Heart left ventricle (tissue), 16 donors: Measurements from ENCODE around the gene MAPK4. TPM values are rescaled to one million over a fixed set of nuclear protein-coding genes. Genes with fewer than 3 reads are reported as not detected.

Experiments used
- ATAC-seq, 4 donors: fragments of 200-7000 bp; cut with Tn5 transposase; one replicate each; pipeline ENCODE4 v1.9.1; 2020 to 2022; ENCODE audit warnings: moderate library complexity in 4 of 4, mild to moderate bottlenecking in 3 of 4, moderate number of reproducible peaks in 1 of 4
- DNase-seq, 5 donors: peaks; one replicate each; pipeline ENCODE4 v3.0.0-alpha.2; 2020
- H3K27ac ChIP-seq, 12 donors: fragments of 200-600 bp; sonication (generic) in 4 of 12; one replicate each; pipeline versions ENCODE4 v1.5.0 to v1.8.0; 2016 to 2022; ENCODE audit warnings: mild to moderate bottlenecking in 2 of 12
- H3K27me3 ChIP-seq, 9 donors: fragments of 200-600 bp; sonication (generic) in 2 of 9; one replicate each; pipeline versions ENCODE4 v1.5.1 to v1.8.0; 2016 to 2022; ENCODE audit warnings: mild to moderate bottlenecking in 3 of 9
- H3K36me3 ChIP-seq, 9 donors: fragments of 200-600 bp; sonication (generic) in 2 of 9; one replicate each; pipeline versions ENCODE4 v1.5.0 to v1.8.0; 2018 to 2022; ENCODE audit warnings: mild to moderate bottlenecking in 2 of 9
- H3K4me1 ChIP-seq, 12 donors: fragments of 200-600 bp; sonication (generic) in 4 of 12; one replicate each; pipeline versions ENCODE4 v1.5.0 to v1.8.0; 2016 to 2022; ENCODE audit warnings: mild to moderate bottlenecking in 3 of 12
- H3K4me3 ChIP-seq, 12 donors: fragments of 200-600 bp; sonication (generic) in 4 of 12; one replicate each; pipeline versions ENCODE4 v1.5.0 to v1.8.0; 2017 to 2022; ENCODE audit warnings: mild to moderate bottlenecking in 9 of 12, moderate library complexity in 4 of 12
- H3K9me3 ChIP-seq, 12 donors: fragments of 200-600 bp; sonication (generic) in 4 of 12; one replicate each; pipeline versions ENCODE4 v1.5.0 to v1.8.0; 2016 to 2022; ENCODE audit warnings: mild to moderate bottlenecking in 1 of 12
- POLR2A ChIP-seq, 2 donors: fragments of 450-650 bp; IDR thresholded peaks; one replicate each; pipeline ENCODE4 v1.6.1; 2017; ENCODE audit warnings: antibody characterized with exemption in 2 of 2, mild to moderate bottlenecking in 2 of 2, moderate library complexity in 2 of 2
- WGBS, 4 donors: extraction: QIAGEN DNeasy Blood & Tissue Kit in 2 of 4; methylation state at CpG; one replicate each; pipeline versions ENCODE4 v1.1.5 to v1.1.7; 2013 to 2018; 5-methylcytosine and 5-hydroxymethylcytosine counted together
- intact Hi-C, 10 donors: fragments of 100-400 bp; cut with DNase I; formaldehyde crosslinking; loops; one replicate each; pipeline versions ENCODE4 v1.11.1 to v1.14.2; 2022
- polyA plus RNA-seq, 2 donors: library from polyadenylated mRNA; stranded (reverse); fragments of 200-250 nt; gene quantifications; one replicate each; pipeline ENCODE4 v1.2.3, GENCODE V29; 2013
- total RNA-seq, 9 donors: library from RNA; depleted of rRNA in 2 of 9; stranded (reverse); fragments of >200 nt in 2 of 9; fragmentation: NEBNext Ultra II Directional in 3 of 9; extraction: Animal tissue kit (Norgen Biotek cat#: 25700) in 3 of 9; gene quantifications; one replicate each; pipeline versions ENCODE4 v1.1.0 to v1.2.4, GENCODE V29; 2016 to 2023
- TF ChIP-seq, protein P1 (sequence below), 12 donors: fragments of 200-600 bp; sonication (generic) in 4 of 12; IDR thresholded peaks; one replicate each; pipeline versions ENCODE4 v1.5.0 to v1.8.0; 2018 to 2022; ENCODE audit warnings: antibody characterized with exemption in 12 of 12, mild to moderate bottlenecking in 5 of 12
- donor health status: ischemic (EF 13 %, LVEDD 7.1; RV severe dilation, severe dysfunction).
- donor health status: healthy with polysubstance abuse.
- donor health status: DM: no; HTN: yes; CAD: no.
- donor health status: DM: no; HTN: no; CAD: no.
- donor health status: ischemic (EF 25% LVEDD 6.9; RV normal size, moderate dysfunction).
- donor health status: ischemic (EF 25% LVEDD 5.7; RV mildly dilated, moderate dysfunction).
- donor health status: healthy.
- donor health status: DM: yes; HTN: yes; CAD: no.
- donor health status: ischemic (EF 35%, LVEDD 5.7; RV mildly dilated, moderate dysfunction).
- donor health status: nonischemic (EF 11% LVEDD 7.7; RV severe dilation, severe dysfunction).
- donor health status: DM: yes; HTN: yes; CAD: no.
- donor health status: PGD.
- donor health status: ischemic (EF 29% LVEDD 5.4; RV normal size, mild dysfunction).
- donor health status: nonischemic (EF 23%, LVEDD 6.1; RV moderate dilation, normal function).

Gene MAPK4
- total and polyA plus RNA-seq, 11 donors = 8.5 to 169 (median 30.1) TPM

DNA sequence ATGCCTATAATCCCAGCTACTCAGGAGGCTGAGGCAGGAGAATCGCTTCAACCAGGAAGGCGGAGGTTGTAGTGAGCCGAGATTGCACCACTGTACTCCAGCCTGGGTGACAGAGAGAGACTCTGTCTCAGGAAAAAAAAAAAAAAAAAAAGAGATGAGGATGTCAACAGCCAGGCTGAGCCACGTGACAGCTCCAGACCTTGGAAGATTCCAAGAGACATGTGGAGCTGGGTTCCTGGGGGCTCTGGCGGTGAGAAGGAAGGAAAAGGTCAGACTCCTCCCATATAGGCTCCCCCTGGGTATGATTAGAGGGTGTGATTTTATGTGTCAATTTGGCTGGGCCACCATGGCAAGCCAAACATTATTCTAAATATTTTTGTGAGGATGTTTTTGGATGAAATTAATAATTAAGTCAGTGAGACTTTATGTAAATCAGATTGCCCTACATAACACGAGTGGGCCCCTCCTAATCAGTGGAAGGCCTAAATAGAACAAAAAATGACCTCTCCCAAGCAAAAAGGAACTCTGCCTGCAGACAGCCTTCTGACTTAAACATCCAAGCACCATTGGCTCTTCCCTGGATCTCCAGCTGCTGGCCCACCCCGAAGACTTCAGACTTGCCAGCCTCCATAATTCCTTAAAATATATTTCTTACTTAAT is 178.3 kb downstream of the MAPK4 start:
- WGBS, 4 donors = 61 to 66% (median 66%) methylated on average over 7 of the region's 7 CpGs
- intact Hi-C loops = no loop called here
- peaks cover 0 to 5% (median 0%) of the 10 kb centered on the region in 12 donors for H3K9me3 ChIP-seq
- no peak for ATAC-seq
- DNase-seq = no peak
- H3K27me3 ChIP-seq = peaks cover 0 to 3% (median 0%) of the 10 kb centered on the region in 9 donors
- H3K27ac ChIP-seq = no peak overlapping the region
- H3K36me3 ChIP-seq = no peaks in the 10 kb centered on the region
- H3K4me3 ChIP-seq = no peak overlapping the region
- TF ChIP-seq, protein P1, sequence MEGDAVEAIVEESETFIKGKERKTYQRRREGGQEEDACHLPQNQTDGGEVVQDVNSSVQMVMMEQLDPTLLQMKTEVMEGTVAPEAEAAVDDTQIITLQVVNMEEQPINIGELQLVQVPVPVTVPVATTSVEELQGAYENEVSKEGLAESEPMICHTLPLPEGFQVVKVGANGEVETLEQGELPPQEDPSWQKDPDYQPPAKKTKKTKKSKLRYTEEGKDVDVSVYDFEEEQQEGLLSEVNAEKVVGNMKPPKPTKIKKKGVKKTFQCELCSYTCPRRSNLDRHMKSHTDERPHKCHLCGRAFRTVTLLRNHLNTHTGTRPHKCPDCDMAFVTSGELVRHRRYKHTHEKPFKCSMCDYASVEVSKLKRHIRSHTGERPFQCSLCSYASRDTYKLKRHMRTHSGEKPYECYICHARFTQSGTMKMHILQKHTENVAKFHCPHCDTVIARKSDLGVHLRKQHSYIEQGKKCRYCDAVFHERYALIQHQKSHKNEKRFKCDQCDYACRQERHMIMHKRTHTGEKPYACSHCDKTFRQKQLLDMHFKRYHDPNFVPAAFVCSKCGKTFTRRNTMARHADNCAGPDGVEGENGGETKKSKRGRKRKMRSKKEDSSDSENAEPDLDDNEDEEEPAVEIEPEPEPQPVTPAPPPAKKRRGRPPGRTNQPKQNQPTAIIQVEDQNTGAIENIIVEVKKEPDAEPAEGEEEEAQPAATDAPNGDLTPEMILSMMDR (IDR thresholded peaks at IDR 0.05) = no peak
- TF ChIP-seq POLR2A (IDR thresholded peaks at IDR 0.05) = no peak
- H3K4me1 ChIP-seq = peaks cover 0 to 4% (median 0%) of the 10 kb centered on the region in 12 donors

DNA sequence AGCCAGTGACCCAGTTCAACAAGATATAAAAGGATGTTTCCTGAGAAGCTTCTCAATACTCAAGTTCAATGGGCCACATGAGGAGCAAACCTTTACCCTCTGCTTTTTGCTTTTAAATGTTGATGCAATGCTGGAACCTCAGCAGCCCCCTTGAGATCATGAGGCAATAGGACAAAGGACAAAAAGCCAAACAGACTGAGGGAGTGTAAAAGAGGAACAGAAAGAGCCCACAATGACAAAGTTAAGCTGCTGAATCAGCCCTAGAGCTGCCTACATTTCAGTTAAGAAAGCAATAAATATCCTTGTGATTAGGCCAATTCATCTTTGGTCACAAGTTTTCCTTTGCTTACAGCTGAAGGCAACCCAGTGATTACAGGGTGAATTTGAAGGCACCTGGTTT is 183.1 kb downstream of the MAPK4 start:
- no peak for TF ChIP-seq POLR2A (IDR thresholded peaks at IDR 0.05)
- TF ChIP-seq, protein P1 (IDR thresholded peaks at IDR 0.05) = no peak
- H3K27ac ChIP-seq = no peak overlapping the region
- H3K36me3 ChIP-seq = no peaks in the 10 kb centered on the region
- ATAC-seq (no peak), DNase-seq (no peak)
- intact Hi-C loops = no loop called here
- H3K27me3 ChIP-seq = peaks cover 0 to under 1% (median 0%) of the 10 kb centered on the region in 9 donors
- peaks cover 0 to 5% (median 0%) of the 10 kb centered on the region in 12 donors for H3K9me3 ChIP-seq
- H3K4me3 ChIP-seq = no peak overlapping the region
- no peaks in the 10 kb centered on the region for H3K4me1 ChIP-seq

DNA sequence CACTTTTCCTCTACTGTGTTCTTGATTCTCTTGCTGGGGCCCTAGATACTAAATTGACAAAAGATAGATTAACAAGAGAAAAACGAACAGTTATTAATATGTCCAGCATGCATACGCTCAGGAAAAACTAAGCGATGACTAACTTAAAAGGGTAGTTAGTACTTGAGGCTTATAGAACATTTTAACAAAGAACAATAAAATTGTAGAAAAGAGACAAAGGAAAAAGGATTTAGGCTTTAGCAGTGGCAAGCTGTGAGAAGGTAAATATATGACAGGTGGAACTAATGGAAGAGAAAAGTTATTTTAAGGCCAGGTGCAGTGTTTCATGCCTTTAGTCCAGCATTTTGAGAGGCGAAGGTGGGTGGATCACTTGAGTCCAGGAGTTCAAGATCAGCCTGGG is 184.4 kb downstream of the MAPK4 start:
- Histone ChIP-seq H3K27ac (no peak overlapping the region), H3K36me3 (no peaks in the 10 kb centered on the region), H3K27me3 (peaks cover 0 to 6% (median 0%) of the 10 kb centered on the region in 9 donors), H3K9me3 (peaks cover 0 to 5% (median 0%) of the 10 kb centered on the region in 12 donors), H3K4me1 (no peaks in the 10 kb centered on the region), H3K4me3 (no peak overlapping the region)
- TF ChIP-seq, protein P1 (IDR thresholded peaks at IDR 0.05) = no peak
- no peak for TF ChIP-seq POLR2A (IDR thresholded peaks at IDR 0.05)
- intact Hi-C loops = no loop called here
- WGBS, 4 donors = 84 to 88% (median 85%) methylated on average over 4 of the region's 4 CpGs
- DNase-seq (no peak), ATAC-seq (no peak)

DNA sequence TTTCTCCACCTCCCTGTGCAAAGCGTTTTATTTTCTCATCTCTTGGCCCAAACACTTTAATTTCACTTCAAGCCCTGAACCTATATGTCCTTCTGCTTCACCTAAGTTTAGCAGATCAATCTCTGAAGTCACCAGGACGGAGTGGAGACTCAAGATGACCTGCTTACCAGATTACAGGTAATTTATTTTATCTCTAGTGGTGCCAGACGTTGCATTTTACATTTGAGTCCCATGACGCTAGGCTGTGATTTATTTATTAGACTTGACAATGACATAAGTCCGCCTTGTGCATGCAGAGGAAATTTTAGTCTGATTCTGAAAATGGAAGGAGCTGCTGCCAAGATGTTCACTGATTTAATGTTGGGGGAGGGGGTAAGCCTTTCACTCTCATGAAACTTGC is 186.1 kb downstream of the MAPK4 start:
- H3K36me3 ChIP-seq = no peaks in the 10 kb centered on the region
- no peak for TF ChIP-seq POLR2A (IDR thresholded peaks at IDR 0.05)
- TF ChIP-seq, protein P1 (IDR thresholded peaks at IDR 0.05) = no peak
- peaks cover 0 to 5% (median 0%) of the 10 kb centered on the region in 12 donors for H3K9me3 ChIP-seq
- H3K27me3 ChIP-seq = peaks cover 0 to 6% (median 0%) of the 10 kb centered on the region in 9 donors
- no peak for DNase-seq
- intact Hi-C loops = no loop called here
- 64 to 69% (median 66%) methylated on average over 5 of the region's 5 CpGs for whole genome bisulfite sequencing, 4 donors
- no peak overlapping the region for H3K27ac ChIP-seq
- ATAC-seq = no peak
- H3K4me3 ChIP-seq = no peak overlapping the region
- H3K4me1 ChIP-seq = no peaks in the 10 kb centered on the region
